Activated naive CD4-positive, alpha-beta T cell treated with anti-CD3 and anti-CD28 coated beads, Interleukin-2, amount 50 U/mL, for 24 hours (primary cell): ENCODE results near the gene DPPA3.
"Not testable (repeated sequence)": the region's sequence is repeated elsewhere in the genome, so short reads cannot be mapped to it uniquely, and the experiment has no call there.

Experiments used
- H3K27ac Mint-ChIP-seq: one replicate; pipeline ENCODE4 v1.8.0; 2021; ENCODE audit warnings: mild to moderate bottlenecking, mixed read lengths
- H3K27me3 Mint-ChIP-seq: one replicate; pipeline ENCODE4 v1.8.0; 2021; ENCODE audit warnings: mixed read lengths
- H3K36me3 Mint-ChIP-seq: one replicate; pipeline ENCODE4 v1.8.0; 2021; ENCODE audit warnings: mixed read lengths
- H3K4me1 Mint-ChIP-seq: one replicate; pipeline ENCODE4 v1.8.0; 2021; ENCODE audit warnings: mixed read lengths
- H3K4me3 Mint-ChIP-seq: one replicate; pipeline ENCODE4 v1.8.0; 2021; ENCODE audit warnings: mild to moderate bottlenecking, mixed read lengths
- H3K9me3 Mint-ChIP-seq: one replicate; pipeline ENCODE4 v1.8.0; 2021; ENCODE audit warnings: mixed read lengths

DPPA3 gene

GRCh38 chr12:7709969-7710675 is 1.1 kb upstream of the DPPA3 start:
- no peak overlapping the region for H3K4me3 Mint-ChIP-seq
- H3K27ac Mint-ChIP-seq = no peak overlapping the region
- no peaks in the 10 kb centered on the region for H3K36me3 Mint-ChIP-seq
- H3K4me1 Mint-ChIP-seq = no peaks in the 10 kb centered on the region
- peaks cover 2% of the 10 kb centered on the region for H3K27me3 Mint-ChIP-seq
- no peaks in the 10 kb centered on the region for H3K9me3 Mint-ChIP-seq

GRCh38 chr12:7712841-7713442 is 1.7 kb downstream of the DPPA3 start:
- H3K9me3 Mint-ChIP-seq = no peaks in the 10 kb centered on the region
- H3K36me3 Mint-ChIP-seq = no peaks in the 10 kb centered on the region
- no peak overlapping the region for H3K27ac Mint-ChIP-seq
- no peak overlapping the region for H3K4me3 Mint-ChIP-seq
- peaks cover 4% of the 10 kb centered on the region for H3K27me3 Mint-ChIP-seq
- H3K4me1 Mint-ChIP-seq = no peaks in the 10 kb centered on the region

- Mint-ChIP-seq H3K9me3 (no peaks in the 10 kb centered on the region), H3K27me3 (peaks cover 4% of the 10 kb centered on the region), H3K4me3 (no peak overlapping the region), H3K27ac (no peak overlapping the region), H3K4me1 (no peaks in the 10 kb centered on the region), H3K36me3 (no peaks in the 10 kb centered on the region)
These were observed 5.1 kb downstream of the DPPA3 start for GRCh38 chr12:7716381-7716780.

- H3K36me3 Mint-ChIP-seq = no peaks in the 10 kb centered on the region
- H3K4me1 Mint-ChIP-seq = no peaks in the 10 kb centered on the region
- H3K4me3 Mint-ChIP-seq = no peak overlapping the region
- H3K9me3 Mint-ChIP-seq = no peaks in the 10 kb centered on the region
- H3K27ac Mint-ChIP-seq = no peak overlapping the region
- peaks cover 3% of the 10 kb centered on the region for H3K27me3 Mint-ChIP-seq
These were observed 8.9 kb downstream of the DPPA3 start for GRCh38 chr12:7719946-7720730.

- Mint-ChIP-seq H3K27me3 (peaks cover 2% of the 10 kb centered on the region), H3K4me3 (no peak overlapping the region), H3K9me3 (no peaks in the 10 kb centered on the region), H3K27ac (no peak overlapping the region), H3K4me1 (no peaks in the 10 kb centered on the region), H3K36me3 (no peaks in the 10 kb centered on the region)
These were observed 12.7 kb downstream of the DPPA3 start for GRCh38 chr12:7723926-7724325.

GRCh38 chr12:7729746-7730145 is 18.5 kb downstream of the DPPA3 start:
- H3K36me3 Mint-ChIP-seq = no peaks in the 10 kb centered on the region
- H3K4me1 Mint-ChIP-seq = no peaks in the 10 kb centered on the region
- no peaks in the 10 kb centered on the region for H3K9me3 Mint-ChIP-seq
- no peak overlapping the region for H3K4me3 Mint-ChIP-seq
- H3K27ac Mint-ChIP-seq = no peak overlapping the region
- peaks cover 2% of the 10 kb centered on the region for H3K27me3 Mint-ChIP-seq

- H3K4me1 Mint-ChIP-seq, H3K36me3 Mint-ChIP-seq, H3K4me3 Mint-ChIP-seq, H3K27ac Mint-ChIP-seq, H3K9me3 Mint-ChIP-seq, H3K27me3 Mint-ChIP-seq: not testable (repeated sequence)
These were observed 19.8 kb downstream of the DPPA3 start for GRCh38 chr12:7730984-7731383.

- Mint-ChIP-seq H3K4me3 (no peak overlapping the region), H3K27ac (no peak overlapping the region), H3K9me3 (no peaks in the 10 kb centered on the region), H3K27me3 (no peaks in the 10 kb centered on the region), H3K36me3 (no peaks in the 10 kb centered on the region), H3K4me1 (no peaks in the 10 kb centered on the region)
These were observed 20.3 kb downstream of the DPPA3 start for GRCh38 chr12:7731486-7731885.

- H3K27me3 Mint-ChIP-seq = no peaks in the 10 kb centered on the region
- H3K36me3 Mint-ChIP-seq = no peaks in the 10 kb centered on the region
- no peak overlapping the region for H3K4me3 Mint-ChIP-seq
- no peak overlapping the region for H3K27ac Mint-ChIP-seq
- no peaks in the 10 kb centered on the region for H3K9me3 Mint-ChIP-seq
- H3K4me1 Mint-ChIP-seq = no peaks in the 10 kb centered on the region
These were observed 21.8 kb downstream of the DPPA3 start for GRCh38 chr12:7732993-7733392.

- no peak within 1 kb of the TSS for H3K4me3 Mint-ChIP-seq
- H3K36me3 Mint-ChIP-seq = no peaks in the 10 kb centered on the region
- no peaks in the 10 kb centered on the region for H3K4me1 Mint-ChIP-seq
- H3K27me3 Mint-ChIP-seq = no peaks in the 10 kb centered on the region
- no peaks in the 10 kb centered on the region for H3K9me3 Mint-ChIP-seq
- H3K27ac Mint-ChIP-seq = no peak within 1 kb of the TSS
These were observed 36.0 kb downstream of the DPPA3 start, which contains the start of gene CLEC4C for GRCh38 chr12:7747246-7747645. CLEC4C (minus strand) TSS chr12:7747375; CDS start chr12:7747348, 27 bp downstream.

- Mint-ChIP-seq H3K36me3 (no peaks in the 10 kb centered on the region), H3K27ac (no peak overlapping the region), H3K9me3 (no peaks in the 10 kb centered on the region), H3K4me1 (no peaks in the 10 kb centered on the region), H3K4me3 (no peak overlapping the region), H3K27me3 (no peaks in the 10 kb centered on the region)
These were observed 37.6 kb downstream of the DPPA3 start for GRCh38 chr12:7748852-7749251.

- H3K9me3 Mint-ChIP-seq = no peaks in the 10 kb centered on the region
- H3K4me3 Mint-ChIP-seq = no peak overlapping the region
- no peak overlapping the region for H3K27ac Mint-ChIP-seq
These were observed 38.2 kb downstream of the DPPA3 start for GRCh38 chr12:7749442-7749841.

GRCh38 chr12:7750350-7750749 is 39.1 kb downstream of the DPPA3 start:
- no peaks in the 10 kb centered on the region for H3K36me3 Mint-ChIP-seq
- no peaks in the 10 kb centered on the region for H3K27me3 Mint-ChIP-seq
- no peaks in the 10 kb centered on the region for H3K9me3 Mint-ChIP-seq
- H3K27ac Mint-ChIP-seq = no peak overlapping the region
- H3K4me1 Mint-ChIP-seq = no peaks in the 10 kb centered on the region
- no peak overlapping the region for H3K4me3 Mint-ChIP-seq

More at GRCh38 chr12:7749442-7749841, 38.2 kb downstream of the DPPA3 start:
- Mint-ChIP-seq H3K27me3 (no peaks in the 10 kb centered on the region), H3K4me1 (no peaks in the 10 kb centered on the region), H3K36me3 (no peaks in the 10 kb centered on the region)

- H3K36me3 Mint-ChIP-seq = no peaks in the 10 kb centered on the region
These were observed 40.2 kb downstream of the DPPA3 start for GRCh38 chr12:7751394-7751793.

GRCh38 chr12:7751941-7752922 is 41.0 kb downstream of the DPPA3 start:
- not testable (repeated sequence) for H3K9me3 Mint-ChIP-seq, H3K27me3 Mint-ChIP-seq, H3K36me3 Mint-ChIP-seq, H3K4me1 Mint-ChIP-seq, H3K4me3 Mint-ChIP-seq, H3K27ac Mint-ChIP-seq

More at GRCh38 chr12:7751394-7751793, 40.2 kb downstream of the DPPA3 start:
- H3K4me3 Mint-ChIP-seq = no peak overlapping the region
- H3K4me1 Mint-ChIP-seq = no peaks in the 10 kb centered on the region
- no peaks in the 10 kb centered on the region for H3K27me3 Mint-ChIP-seq
- H3K27ac Mint-ChIP-seq = no peak overlapping the region
- no peaks in the 10 kb centered on the region for H3K9me3 Mint-ChIP-seq
